Neural cell (in vitro differentiated cells): ENCODE measurements around the gene SGCB.

Source experiments
- CTCF ChIP-seq: fragments of 450-650 bp; IDR thresholded peaks from 2 replicates; pipeline ENCODE4 v1.5.1; 2014; ENCODE audit warnings: antibody characterized with exemption, mild to moderate bottlenecking, moderate library complexity; ENCODE audit not compliant: poor library complexity, severe bottlenecking
- RAD21 ChIP-seq: fragments of 450-650 bp; conservative IDR thresholded peaks from 2 replicates; pipeline ENCODE4 v1.6.1; 2014; ENCODE audit warnings: antibody characterized with exemption, mild to moderate bottlenecking, moderate library complexity
- SMC3 ChIP-seq: fragments of 450-650 bp; conservative IDR thresholded peaks from 2 replicates; pipeline ENCODE4 v1.6.1; 2014; ENCODE audit warnings: antibody characterized with exemption, mild to moderate bottlenecking, moderate library complexity; ENCODE audit not compliant: poor library complexity

GRCh38 chr4:51999250-51999649 lies 38.8 kb downstream of the SGCB start:
- TF ChIP-seq CTCF (no peak), SMC3 (no peak), RAD21 (no peak)
